PC-9 (cell line): ENCODE measurements around the gene RIOX2.

Experiments
- CTCF ChIP-seq: fragments of 200-600 bp; sonication (generic); conservative IDR thresholded peaks from 2 replicates; pipeline ENCODE4 v1.6.1; 2017; ENCODE audit warnings: mixed run types, antibody characterized with exemption, mild to moderate bottlenecking, moderate library complexity
- EZH2 ChIP-seq: fragments of 200-600 bp; sonication (generic); IDR thresholded peaks from 2 replicates; pipeline ENCODE4 v1.8.0; 2017; ENCODE audit warnings: antibody characterized with exemption, low read depth

- TF ChIP-seq CTCF (no peak), EZH2 (no peak)
Observed at GRCh38 chr3:97917813-97918536, 54.3 kb downstream of the RIOX2 start.
